GM18858 (cell line): Measurements from ENCODE around the gene PRKG2.

Experiments
- ATAC-seq: cut with Tn5 transposase; IDR thresholded peaks from one replicate; pipeline ENCODE4 v1.9.1; 2021; ENCODE audit not compliant: unreplicated experiment

Gene PRKG2

GRCh38 chr4:81102107-81102506 lies 112.9 kb downstream of the PRKG2 start:
- ATAC-seq: no peak

GRCh38 chr4:81096566-81096965 lies 118.5 kb downstream of the PRKG2 start:
- ATAC-seq: no peak

GRCh38 chr4:81095389-81095788 lies 119.6 kb downstream of the PRKG2 start:
- ATAC-seq: no peak

- ATAC-seq: no peak
Measured at GRCh38 chr4:81093720-81094401, 121.2 kb downstream of the PRKG2 start.

- no peak for ATAC-seq
Measured at GRCh38 chr4:81085979-81086378, 129.0 kb downstream of the PRKG2 start.

- no peak for ATAC-seq
Measured at GRCh38 chr4:81085291-81085690, 129.7 kb downstream of the PRKG2 start.

- ATAC-seq: no peak
Measured at GRCh38 chr4:81084634-81085033, 130.4 kb downstream of the PRKG2 start.

GRCh38 chr4:81084029-81084428 lies 131.0 kb downstream of the PRKG2 start:
- ATAC-seq: no peak

- ATAC-seq: no peak
Measured at GRCh38 chr4:81081156-81081555, 133.9 kb downstream of the PRKG2 start.

- ATAC-seq: no peak
Measured at GRCh38 chr4:81071013-81071412, 144.0 kb downstream of the PRKG2 start.

- ATAC-seq: peak; percentile 98
Measured at GRCh38 chr4:81069706-81070331, 145.2 kb downstream of the PRKG2 start.

- ATAC-seq: no peak
Measured at GRCh38 chr4:81065446-81065845, 149.6 kb downstream of the PRKG2 start.

- ATAC-seq: no peak
Measured at GRCh38 chr4:81062001-81062400, 153.0 kb downstream of the PRKG2 start.

- no peak for ATAC-seq
Measured at GRCh38 chr4:81061344-81061730, 153.7 kb downstream of the PRKG2 start.

- no peak for ATAC-seq
Measured at GRCh38 chr4:81060587-81061343, 154.3 kb downstream of the PRKG2 start.

GRCh38 chr4:81058621-81059020 lies 156.4 kb downstream of the PRKG2 start:
- no peak for ATAC-seq

GRCh38 chr4:81052119-81053068 lies 162.6 kb downstream of the PRKG2 start:
- ATAC-seq: peak; percentile 99

- ATAC-seq: no peak
Measured at GRCh38 chr4:81049907-81050306, 165.1 kb downstream of the PRKG2 start.

- ATAC-seq: no peak
Measured at GRCh38 chr4:81049330-81049729, 165.7 kb downstream of the PRKG2 start.

GRCh38 chr4:81042578-81043365 lies 172.2 kb downstream of the PRKG2 start:
- no peak for ATAC-seq
